Stimulated activated naive CD4-positive, alpha-beta T cell (primary cell): ENCODE data around the gene PSMB3.

Experiments
- DNase-seq, 6 experiments: peaks; one replicate each; lab custom pipeline; 2025; lab: John Stamatoyannopoulos, UW

Gene PSMB3

GRCh38 chr17:38752308-38753070 lies at the start of gene PSMB3:
TSS of gene PSMB3 (plus strand) at chr17:38752741. CDS start at chr17:38752827, 86 bp downstream.
- peak; percentile 86 to 96 (median 94) for DNase-seq

GRCh38 chr17:38702916-38703741 lies 49.4 kb upstream of the PSMB3 start:
- peak in 2 of 6 experiments; percentile 31 to 57 for DNase-seq

- DNase-seq = peak; percentile 51 to 72 (median 62)
Measured at GRCh38 chr17:38703742-38704605, 48.6 kb upstream of the PSMB3 start.

- DNase-seq = peak; percentile 73 to 84 (median 78)
Measured at GRCh38 chr17:38704606-38705522, 47.7 kb upstream of the PSMB3 start, which contains the start of gene MLLT6. TSS of gene MLLT6 (plus strand) at chr17:38705273. CDS start at chr17:38705633, 360 bp downstream.

GRCh38 chr17:38705523-38705802 lies 47.1 kb upstream of the PSMB3 start:
- DNase-seq = peak in 2 of 6 experiments; percentile 53 to 61

- peak in 4 of 6 experiments; percentile 27 to 59 (median 50) for DNase-seq
Measured at GRCh38 chr17:38705803-38706504, 46.6 kb upstream of the PSMB3 start.

GRCh38 chr17:38706505-38707216 lies 45.9 kb upstream of the PSMB3 start:
- DNase-seq = peak in 4 of 6 experiments; percentile 20 to 43 (median 24)

- DNase-seq = no peak
Measured at GRCh38 chr17:38707678-38708351, 44.7 kb upstream of the PSMB3 start.

- DNase-seq = no peak
Measured at GRCh38 chr17:38709104-38709820, 43.3 kb upstream of the PSMB3 start.

- no peak for DNase-seq
Measured at GRCh38 chr17:38709864-38710603, 42.5 kb upstream of the PSMB3 start.

- no peak for DNase-seq
Measured at GRCh38 chr17:38710604-38710962, 42.0 kb upstream of the PSMB3 start.

GRCh38 chr17:38710985-38711384 lies 41.6 kb upstream of the PSMB3 start:
- no peak for DNase-seq

GRCh38 chr17:38711792-38712571 lies 40.6 kb upstream of the PSMB3 start:
- DNase-seq = no peak

- DNase-seq = no peak
Measured at GRCh38 chr17:38712593-38712992, 39.9 kb upstream of the PSMB3 start.

GRCh38 chr17:38713456-38714075 lies 39.0 kb upstream of the PSMB3 start:
- DNase-seq = no peak

GRCh38 chr17:38715216-38715943 lies 37.2 kb upstream of the PSMB3 start:
- no peak for DNase-seq
